HUES48 (cell line): Measurements from ENCODE around the gene NNMT.

Source experiments
- H3K27ac ChIP-seq: one replicate; pipeline ENCODE4 v1.7.0; 2013; ENCODE audit warnings: low read depth, low read length, inconsistent platforms
- H3K27me3 ChIP-seq: 2 replicates; pipeline ENCODE4 v1.6.1; 2013; ENCODE audit warnings: mild to moderate bottlenecking, low read length; ENCODE audit not compliant: control insufficient read depth, insufficient read depth
- H3K36me3 ChIP-seq: 2 replicates; pipeline ENCODE4 v1.6.1; 2013; ENCODE audit warnings: low read length; ENCODE audit not compliant: control insufficient read depth, insufficient read depth
- H3K4me1 ChIP-seq: 2 replicates; pipeline ENCODE4 v1.6.1; 2013; ENCODE audit warnings: mild to moderate bottlenecking, low read length; ENCODE audit not compliant: control insufficient read depth, insufficient read depth
- H3K4me3 ChIP-seq: 2 replicates; pipeline ENCODE4 v1.5.1; 2013; ENCODE audit warnings: mild to moderate bottlenecking, low read depth, low read length
- H3K9ac ChIP-seq: 2 replicates; pipeline ENCODE4 v1.6.1; 2013; ENCODE audit warnings: mild to moderate bottlenecking, low read depth, low read length, moderate library complexity
- H3K9me3 ChIP-seq: 2 replicates; pipeline ENCODE4 v1.6.1; 2013; ENCODE audit warnings: low read length; ENCODE audit not compliant: control insufficient read depth, insufficient read depth

NNMT gene

GRCh38 chr11:114263513-114264170 is 32.6 kb upstream of the NNMT start:
- H3K36me3 ChIP-seq: no peaks in the 10 kb centered on the region
- H3K9ac ChIP-seq: no peak overlapping the region
- no peak overlapping the region for H3K4me3 ChIP-seq
- H3K27ac ChIP-seq: no peak overlapping the region
- H3K4me1 ChIP-seq: no peaks in the 10 kb centered on the region
- H3K9me3 ChIP-seq: no peaks in the 10 kb centered on the region
- H3K27me3 ChIP-seq: no peaks in the 10 kb centered on the region

GRCh38 chr11:114264381-114264780 is 31.8 kb upstream of the NNMT start:
- H3K9me3 ChIP-seq: no peaks in the 10 kb centered on the region
- H3K36me3 ChIP-seq: no peaks in the 10 kb centered on the region
- no peaks in the 10 kb centered on the region for H3K4me1 ChIP-seq
- H3K9ac ChIP-seq: no peak overlapping the region
- H3K27me3 ChIP-seq: no peaks in the 10 kb centered on the region
- H3K4me3 ChIP-seq: no peak overlapping the region
- no peak overlapping the region for H3K27ac ChIP-seq

GRCh38 chr11:114265122-114265878 is 30.9 kb upstream of the NNMT start:
- no peak overlapping the region for H3K27ac ChIP-seq
- no peaks in the 10 kb centered on the region for H3K36me3 ChIP-seq
- H3K4me1 ChIP-seq: no peaks in the 10 kb centered on the region
- no peaks in the 10 kb centered on the region for H3K27me3 ChIP-seq
- no peak overlapping the region for H3K4me3 ChIP-seq
- no peaks in the 10 kb centered on the region for H3K9me3 ChIP-seq
- H3K9ac ChIP-seq: no peak overlapping the region

GRCh38 chr11:114269498-114269897 is 26.7 kb upstream of the NNMT start:
- H3K4me3 ChIP-seq: no peak overlapping the region
- no peaks in the 10 kb centered on the region for H3K36me3 ChIP-seq
- H3K27me3 ChIP-seq: no peaks in the 10 kb centered on the region
- H3K9me3 ChIP-seq: no peaks in the 10 kb centered on the region
- H3K4me1 ChIP-seq: no peaks in the 10 kb centered on the region
- H3K9ac ChIP-seq: no peak overlapping the region
- H3K27ac ChIP-seq: no peak overlapping the region

- no peak overlapping the region for H3K27ac ChIP-seq
- no peak overlapping the region for H3K9ac ChIP-seq
- no peaks in the 10 kb centered on the region for H3K36me3 ChIP-seq
- no peaks in the 10 kb centered on the region for H3K4me1 ChIP-seq
- H3K27me3 ChIP-seq: no peaks in the 10 kb centered on the region
- no peak overlapping the region for H3K4me3 ChIP-seq
- H3K9me3 ChIP-seq: no peaks in the 10 kb centered on the region
Observed at GRCh38 chr11:114270531-114271270, 25.5 kb upstream of the NNMT start.

GRCh38 chr11:114271316-114271715 is 24.9 kb upstream of the NNMT start:
- no peak overlapping the region for H3K27ac ChIP-seq

GRCh38 chr11:114272311-114272710 is 23.9 kb upstream of the NNMT start:
- Histone ChIP-seq H3K9me3 (no peaks in the 10 kb centered on the region), H3K27me3 (no peaks in the 10 kb centered on the region), H3K4me3 (no peak overlapping the region), H3K9ac (no peak overlapping the region), H3K4me1 (no peaks in the 10 kb centered on the region), H3K36me3 (no peaks in the 10 kb centered on the region), H3K27ac (no peak overlapping the region)

More at GRCh38 chr11:114271316-114271715, 24.9 kb upstream of the NNMT start:
- no peaks in the 10 kb centered on the region for H3K36me3 ChIP-seq
- no peak overlapping the region for H3K4me3 ChIP-seq
- H3K9ac ChIP-seq: no peak overlapping the region
- no peaks in the 10 kb centered on the region for H3K9me3 ChIP-seq
- H3K4me1 ChIP-seq: no peaks in the 10 kb centered on the region
- no peaks in the 10 kb centered on the region for H3K27me3 ChIP-seq

GRCh38 chr11:114273071-114273470 is 23.1 kb upstream of the NNMT start:
- H3K27ac ChIP-seq: no peak overlapping the region

GRCh38 chr11:114273890-114274635 is 22.1 kb upstream of the NNMT start:
- H3K9ac ChIP-seq: no peak overlapping the region
- no peaks in the 10 kb centered on the region for H3K36me3 ChIP-seq
- H3K4me3 ChIP-seq: no peak overlapping the region
- H3K4me1 ChIP-seq: no peaks in the 10 kb centered on the region
- H3K27ac ChIP-seq: no peak overlapping the region
- H3K27me3 ChIP-seq: no peaks in the 10 kb centered on the region
- no peaks in the 10 kb centered on the region for H3K9me3 ChIP-seq

More at GRCh38 chr11:114273071-114273470, 23.1 kb upstream of the NNMT start:
- no peaks in the 10 kb centered on the region for H3K27me3 ChIP-seq
- H3K9me3 ChIP-seq: no peaks in the 10 kb centered on the region
- H3K4me3 ChIP-seq: no peak overlapping the region
- no peaks in the 10 kb centered on the region for H3K36me3 ChIP-seq
- H3K4me1 ChIP-seq: no peaks in the 10 kb centered on the region
- H3K9ac ChIP-seq: no peak overlapping the region

- H3K27ac ChIP-seq: no peak overlapping the region
- no peak overlapping the region for H3K9ac ChIP-seq
- H3K9me3 ChIP-seq: no peaks in the 10 kb centered on the region
- H3K27me3 ChIP-seq: no peaks in the 10 kb centered on the region
- no peaks in the 10 kb centered on the region for H3K4me1 ChIP-seq
- H3K36me3 ChIP-seq: no peaks in the 10 kb centered on the region
- no peak overlapping the region for H3K4me3 ChIP-seq
Observed at GRCh38 chr11:114274637-114275036, 21.6 kb upstream of the NNMT start.
